A673 (cell line): ENCODE data around the gene BIRC5. TPM values are rescaled to one million over a fixed set of nuclear protein-coding genes. Genes with fewer than 3 reads are reported as not detected.

ENCODE experiments used
- BruUV-seq: library from RNA; stranded (reverse); fragments of 400-500 nt; replicated peaks from 2 replicates; lab custom pipeline; 2021; lab: Mats Ljungman, UMichigan
- CTCF ChIA-PET: fragments of 300-600 bp; sonication (Branson Sonifier 250); formaldehyde crosslinking; loops from one replicate; lab custom pipeline; 2022; ENCODE audit warnings: antibody characterized with exemption; lab: Charles Lee
- POLR2A ChIA-PET: fragments of 300-600 bp; sonication (Branson Sonifier 250); formaldehyde crosslinking; loops from one replicate; lab custom pipeline; 2022; ENCODE audit warnings: antibody characterized with exemption; ENCODE audit not compliant: low non-redundant PET; lab: Charles Lee
- DNase-seq: peaks from one replicate; pipeline ENCODE4 v3.0.0-alpha.2; 2015; ENCODE audit warnings: low spot score
- H3K27ac ChIP-seq: fragments of 200-600 bp; sonication (generic); 2 replicates; pipeline ENCODE4 v1.5.1; 2016; ENCODE audit warnings: mixed run types, low read depth, mild to moderate bottlenecking, mixed read lengths, antibody characterized with exemption, low read length; ENCODE audit not compliant: poor library complexity, severe bottlenecking
- H3K27me3 ChIP-seq: fragments of 200-600 bp; sonication (generic); replicated peaks from 2 replicates; pipeline ENCODE4 v1.6.1; 2017; ENCODE audit warnings: mixed run types, low read depth, mild to moderate bottlenecking, mixed read lengths, antibody characterized with exemption, low read length; ENCODE audit not compliant: insufficient read depth, poor library complexity
- H3K36me3 ChIP-seq: fragments of 200-600 bp; sonication (generic); 2 replicates; pipeline ENCODE4 v1.6.1; 2016; ENCODE audit warnings: mixed run types, mild to moderate bottlenecking, mixed read lengths, antibody characterized with exemption, low read length; ENCODE audit not compliant: insufficient read depth, poor library complexity, severe bottlenecking
- H3K4me1 ChIP-seq: fragments of 200-600 bp; sonication (generic); 2 replicates; pipeline ENCODE4 v1.6.1; 2017; ENCODE audit warnings: mixed run types, mild to moderate bottlenecking, mixed read lengths, antibody characterized with exemption, low read length; ENCODE audit not compliant: insufficient read depth, poor library complexity, severe bottlenecking
- H3K4me3 ChIP-seq: fragments of 200-600 bp; sonication (generic); 2 replicates; pipeline ENCODE4 v1.5.1; 2016; ENCODE audit warnings: low read depth, mixed run types, mild to moderate bottlenecking, mixed read lengths, low read length; ENCODE audit not compliant: poor library complexity, severe bottlenecking
- H3K9me3 ChIP-seq: fragments of 200-600 bp; sonication (generic); 2 replicates; pipeline ENCODE4 v1.6.1; 2016; ENCODE audit warnings: mixed run types, low read depth, mild to moderate bottlenecking, mixed read lengths, antibody characterized with exemption, low read length; ENCODE audit not compliant: poor library complexity, severe bottlenecking
- EZH2 ChIP-seq: fragments of 200-600 bp; sonication (generic); IDR thresholded peaks from 2 replicates; pipeline ENCODE4 v1.6.1; 2017; ENCODE audit warnings: borderline replicate concordance, low read depth, mild to moderate bottlenecking, mixed read lengths, antibody characterized with exemption, low read length; ENCODE audit not compliant: poor library complexity, severe bottlenecking
- intact Hi-C: fragments of 100-400 bp; cut with micrococcal nuclease; formaldehyde crosslinking; loops from one replicate; pipeline ENCODE4 v1.10.0; 2022; ENCODE audit not compliant: unreplicated experiment
- total RNA-seq: library from RNA; stranded (reverse); gene quantifications from 2 replicates; pipeline ENCODE4 v1.2.3, GENCODE V29; 2021
- TF ChIP-seq, protein P1 (sequence below): fragments of 300-800, 200-600 bp; sonication (generic); conservative IDR thresholded peaks from 2 replicates; pipeline ENCODE4 v1.5.1; 2017; ENCODE audit warnings: low read depth, mild to moderate bottlenecking, antibody characterized with exemption, low read length, moderate library complexity, mixed read lengths

Gene BIRC5
- total RNA-seq, 1 experiment from 2014 or later = 158 TPM

GRCh38 chr17:78179372-78179771 lies 34.7 kb upstream of the BIRC5 start:
- POLR2A ChIA-PET = no interaction called here
- intact Hi-C loops = no loop called here
- Histone ChIP-seq H3K4me1 (peaks cover 3% of the 10 kb centered on the region), H3K27ac (no peak overlapping the region), H3K4me3 (no peak overlapping the region), H3K36me3 (peaks cover 72% of the 10 kb centered on the region), H3K9me3 (no peaks in the 10 kb centered on the region), H3K27me3 (no peaks in the 10 kb centered on the region)
- DNase-seq = no peak
- TF ChIP-seq EZH2 = no peak
- TF ChIP-seq, protein P1, sequence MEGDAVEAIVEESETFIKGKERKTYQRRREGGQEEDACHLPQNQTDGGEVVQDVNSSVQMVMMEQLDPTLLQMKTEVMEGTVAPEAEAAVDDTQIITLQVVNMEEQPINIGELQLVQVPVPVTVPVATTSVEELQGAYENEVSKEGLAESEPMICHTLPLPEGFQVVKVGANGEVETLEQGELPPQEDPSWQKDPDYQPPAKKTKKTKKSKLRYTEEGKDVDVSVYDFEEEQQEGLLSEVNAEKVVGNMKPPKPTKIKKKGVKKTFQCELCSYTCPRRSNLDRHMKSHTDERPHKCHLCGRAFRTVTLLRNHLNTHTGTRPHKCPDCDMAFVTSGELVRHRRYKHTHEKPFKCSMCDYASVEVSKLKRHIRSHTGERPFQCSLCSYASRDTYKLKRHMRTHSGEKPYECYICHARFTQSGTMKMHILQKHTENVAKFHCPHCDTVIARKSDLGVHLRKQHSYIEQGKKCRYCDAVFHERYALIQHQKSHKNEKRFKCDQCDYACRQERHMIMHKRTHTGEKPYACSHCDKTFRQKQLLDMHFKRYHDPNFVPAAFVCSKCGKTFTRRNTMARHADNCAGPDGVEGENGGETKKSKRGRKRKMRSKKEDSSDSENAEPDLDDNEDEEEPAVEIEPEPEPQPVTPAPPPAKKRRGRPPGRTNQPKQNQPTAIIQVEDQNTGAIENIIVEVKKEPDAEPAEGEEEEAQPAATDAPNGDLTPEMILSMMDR = no peak
- CTCF ChIA-PET = no interaction called here
- BruUV-seq = no TSS peak

DNA sequence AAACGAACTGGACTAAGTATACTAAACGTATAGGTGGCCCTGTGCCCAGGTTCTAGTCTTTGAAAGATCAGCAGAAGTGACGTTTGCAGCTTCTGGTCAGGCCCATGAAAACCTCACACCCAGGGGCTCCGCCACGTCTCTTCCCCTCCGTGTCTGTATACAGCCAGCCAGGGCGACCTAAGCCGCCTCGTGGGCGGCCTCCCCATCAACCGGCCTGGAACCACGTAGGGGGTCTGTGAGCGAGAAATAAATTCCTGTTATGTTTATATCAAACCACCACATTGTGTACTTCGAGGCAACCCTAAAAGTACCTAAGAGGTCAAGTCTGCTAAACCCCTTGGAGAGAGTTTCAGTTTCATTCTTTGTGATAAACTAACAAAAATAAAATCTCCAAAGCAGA lies 34.0 kb upstream of the BIRC5 start:
- DNase-seq = no peak
- no TSS peak for BruUV-seq
- TF ChIP-seq, protein P1 = no peak
- TF ChIP-seq EZH2 = no peak
- Histone ChIP-seq H3K36me3 (peaks cover 73% of the 10 kb centered on the region), H3K4me1 (peaks cover 7% of the 10 kb centered on the region), H3K27ac (no peak overlapping the region), H3K4me3 (no peak overlapping the region), H3K9me3 (no peaks in the 10 kb centered on the region), H3K27me3 (no peaks in the 10 kb centered on the region)
- POLR2A ChIA-PET = no interaction called here
- intact Hi-C loops = no loop called here
- CTCF ChIA-PET = no interaction called here

DNA sequence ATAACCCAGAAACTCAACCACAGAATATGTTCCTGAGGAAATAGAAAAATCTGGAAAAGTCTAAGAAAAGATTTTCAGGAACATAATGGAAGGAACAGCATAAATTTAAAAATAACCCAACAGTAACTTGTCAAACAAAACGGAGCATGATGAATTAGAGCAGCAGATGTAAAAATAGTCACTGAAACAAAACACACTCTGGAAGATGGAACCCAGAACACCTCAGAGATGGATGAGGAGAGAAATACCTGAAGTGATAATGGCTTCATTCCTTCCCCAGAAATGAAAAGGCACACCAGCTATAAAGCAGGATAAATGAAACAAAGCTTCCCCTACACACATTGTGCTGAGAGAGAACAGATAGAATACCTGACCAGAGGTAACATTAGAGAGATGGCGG lies 33.5 kb upstream of the BIRC5 start:
- intact Hi-C loops = no loop called here
- ChIA-PET POLR2A (no interaction called here), CTCF (no interaction called here)
- H3K36me3 ChIP-seq = peaks cover 74% of the 10 kb centered on the region
- H3K4me1 ChIP-seq = peaks cover 9% of the 10 kb centered on the region
- no peaks in the 10 kb centered on the region for H3K27me3 ChIP-seq
- no peak overlapping the region for H3K27ac ChIP-seq
- no TSS peak for BruUV-seq
- no peak overlapping the region for H3K4me3 ChIP-seq
- no peak for TF ChIP-seq EZH2
- TF ChIP-seq, protein P1 = no peak
- no peak for DNase-seq
- no peaks in the 10 kb centered on the region for H3K9me3 ChIP-seq
